Stimulated activated CD4-positive, alpha-beta T cell treated with anti-CD3 and anti-CD28 coated beads, Interleukin-4, amount 100 ng/mL, for 1 hour (primary cell): Measurements from ENCODE around the gene ACY1.

Source experiments
- DNase-seq: peaks from one replicate; pipeline ENCODE4 v3.0.0-alpha.2; 2020

The ACY1 gene

GRCh38 chr3:51966486-51966885, 16.8 kb upstream of the ACY1 start:
- DNase-seq = no peak

- DNase-seq = no peak
Measured at GRCh38 chr3:51966922-51967383, 16.4 kb upstream of the ACY1 start.

- DNase-seq = peak; percentile 47
Measured at GRCh38 chr3:51967384-51968169, 15.8 kb upstream of the ACY1 start, which contains the start of gene PCBP4. Gene PCBP4, minus strand, starts transcription at chr3:51967454. Its CDS starts 6,214 bp downstream, at chr3:51961240.

- no peak for DNase-seq
Measured at GRCh38 chr3:51968170-51968775, 15.1 kb upstream of the ACY1 start.

GRCh38 chr3:51968883-51969678, 14.3 kb upstream of the ACY1 start:
- no peak for DNase-seq

GRCh38 chr3:51969841-51970240, 13.5 kb upstream of the ACY1 start:
- DNase-seq = no peak

GRCh38 chr3:51970606-51971300, 12.6 kb upstream of the ACY1 start:
- no peak for DNase-seq

- DNase-seq = no peak
Measured at GRCh38 chr3:51971350-51971749, 12.0 kb upstream of the ACY1 start.

GRCh38 chr3:51974277-51974962, 8.9 kb upstream of the ACY1 start:
- no peak for DNase-seq

- DNase-seq = peak; percentile 70
Measured at GRCh38 chr3:51974963-51975851, 8.1 kb upstream of the ACY1 start, which contains the start of gene ABHD14A. Gene ABHD14A, plus strand, starts transcription at chr3:51975064. Its CDS starts 72 bp downstream, at chr3:51975136.

GRCh38 chr3:51975852-51976549, 7.3 kb upstream of the ACY1 start:
- no peak for DNase-seq

GRCh38 chr3:51977446-51978142, 5.7 kb upstream of the ACY1 start:
- DNase-seq = no peak

- no peak for DNase-seq
Measured at GRCh38 chr3:51978143-51978502, 5.2 kb upstream of the ACY1 start.

- no peak for DNase-seq
Measured at GRCh38 chr3:51980253-51980652, 3.1 kb upstream of the ACY1 start.

GRCh38 chr3:51982352-51982837, 940 bp upstream of the ACY1 start:
- no peak for DNase-seq

GRCh38 chr3:51983578-51984268, 388 bp downstream of the ACY1 start:
- no peak for DNase-seq

- DNase-seq = no peak
Measured at GRCh38 chr3:51984269-51984647, 923 bp downstream of the ACY1 start.

- no peak for DNase-seq
Measured at GRCh38 chr3:51985063-51985462, 1.7 kb downstream of the ACY1 start.
